Neural progenitor cell (in vitro differentiated cells): ENCODE measurements around the gene LMO4.

Source experiments
- CTCF ChIP-seq: fragments of 200-600 bp; sonication (generic); IDR thresholded peaks from 2 replicates; pipeline ENCODE4 v1.5.1; 2017; ENCODE audit warnings: antibody characterized with exemption, mild to moderate bottlenecking
- EZH2 ChIP-seq: fragments of 200-600 bp; sonication (generic); IDR thresholded peaks from 2 replicates; pipeline ENCODE4 v1.6.1; 2017; ENCODE audit warnings: antibody characterized with exemption, mild to moderate bottlenecking, moderate library complexity

- no peak for TF ChIP-seq EZH2
- no peak for TF ChIP-seq CTCF
Measured at GRCh38 chr1:87333692-87334347, 5.1 kb downstream of the LMO4 start.
